ENCODE results near the gene PCDHGC5. TPM values are rescaled to one million over a fixed set of nuclear protein-coding genes. Genes with fewer than 3 reads are reported as not detected.

Gene PCDHGC5
- total and polyA plus RNA-seq, 2 of the 8 experiments (the other 6 are each of a cell fraction or from before 2014, with no cell fraction given) = 0.41 to 1.1 TPM

DNA sequence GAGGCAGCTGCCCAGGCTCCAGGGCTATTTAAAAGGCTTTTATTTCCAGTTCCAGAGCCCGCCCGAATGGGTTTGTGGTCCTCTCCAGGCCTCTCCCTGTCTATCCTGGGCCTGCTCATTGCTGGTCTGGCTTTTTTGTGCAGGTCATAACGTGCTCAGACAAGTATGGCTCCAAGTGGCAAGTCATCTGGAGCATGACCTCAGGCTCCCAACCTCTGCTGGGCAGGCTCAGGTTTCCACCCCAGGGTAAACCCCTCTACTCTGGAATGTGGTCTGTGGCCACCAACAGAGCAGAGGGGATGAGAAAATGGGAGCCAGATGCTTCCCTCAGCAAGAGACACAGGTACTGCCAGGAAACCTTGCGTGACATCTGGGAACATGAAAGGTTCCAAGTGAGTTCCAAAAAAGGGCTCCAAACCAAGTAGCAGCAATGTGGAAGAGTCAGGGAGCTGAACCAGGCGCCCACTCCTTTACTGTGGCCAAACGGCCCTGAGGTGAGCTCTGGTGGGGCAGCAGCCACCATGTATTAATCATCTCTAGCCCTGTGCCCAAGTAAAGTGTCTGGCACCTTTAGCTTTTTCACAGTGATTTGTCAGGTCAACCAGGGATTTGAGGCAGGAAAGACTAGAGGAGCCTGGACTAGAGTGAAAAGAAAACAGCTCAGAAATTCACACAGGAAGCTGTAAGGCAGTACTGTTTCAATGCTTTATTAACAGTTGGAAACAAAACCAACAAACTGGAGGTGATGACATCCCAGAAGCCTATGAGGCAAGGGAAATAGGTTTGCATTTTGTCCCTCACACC lies 25.7 kb downstream of the PCDHGC5 start (continued):
- TF ChIP-seq CEBPB (IDR thresholded peaks at IDR 0.05; ENCODE audit: low read depth, low read length) (no peak), POLR2A (IDR thresholded peaks at IDR 0.05; ENCODE audit: control extremely low read depth in 1 of 2, low read depth in 2 of 2, low read length in 2 of 2) (peak in 1 of 2 experiments; percentile 80; a peak in 2 of 3 replicates), TEAD4 (IDR thresholded peaks at IDR 0.05; ENCODE audit: low read depth, low read length) (peak; percentile 87), JUND (IDR thresholded peaks at IDR 0.05; ENCODE audit: low read length) (0 out of 2 replicates have a peak, but pooled peaks have one; percentile 15), TBP (IDR thresholded peaks at IDR 0.05; ENCODE audit: low read depth, low read length) (no peak), EGR1 (IDR thresholded peaks at IDR 0.05; ENCODE audit: borderline replicate concordance, low read depth, low read length) (peak; percentile 44; the same call in 1 of the 2 replicates), YY1 (IDR thresholded peaks at IDR 0.05; ENCODE audit: low read depth, low read length) (peak; percentile 78), ASH2L (IDR thresholded peaks at IDR 0.05; ENCODE audit: low read length) (peak; percentile 82), EP300 (IDR thresholded peaks at IDR 0.05; ENCODE audit: borderline replicate concordance in 1 of 2, low read depth in 2 of 2, low read length in 2 of 2) (peak in 1 of 2 experiments; percentile 72; a peak in 1 of 3 replicates), TAF7 (optimal IDR thresholded peaks at IDR 0.05; ENCODE audit: borderline replicate concordance, low read depth, low read length) (peak; percentile 50), SP4 (IDR thresholded peaks at IDR 0.05; ENCODE audit: low read length) (no peak), RAD21 (IDR thresholded peaks at IDR 0.05 in 1 of 2, conservative IDR thresholded peaks at IDR 0.05 in 1 of 2; ENCODE audit: low read depth in 2 of 2, low read length in 2 of 2) (peak in 1 of 2 experiments; percentile 16; a peak in 2 of 4 replicates), POLR2AphosphoS5 (IDR thresholded peaks at IDR 0.05; ENCODE audit: low read depth, low read length) (peak; percentile 60), MAFK (IDR thresholded peaks at IDR 0.05; ENCODE audit: low read depth, low read length) (no peak), RNF2 (IDR thresholded peaks at IDR 0.05; ENCODE audit: borderline replicate concordance, low read depth, low read length, missing control alignments, poor library complexity, severe bottlenecking) (no peak), SP1 (IDR thresholded peaks at IDR 0.05; ENCODE audit: low read depth, low read length) (peak; percentile 40; the same call in 1 of the 2 replicates), SIN3A (conservative IDR thresholded peaks at IDR 0.05 in 1 of 2, IDR thresholded peaks at IDR 0.05 in 1 of 2; ENCODE audit: low read depth in 1 of 2, low read length in 2 of 2) (peak in 1 of 2 experiments; percentile 15; a peak in 1 of 4 replicates)
- TF ChIP-seq, protein P1, sequence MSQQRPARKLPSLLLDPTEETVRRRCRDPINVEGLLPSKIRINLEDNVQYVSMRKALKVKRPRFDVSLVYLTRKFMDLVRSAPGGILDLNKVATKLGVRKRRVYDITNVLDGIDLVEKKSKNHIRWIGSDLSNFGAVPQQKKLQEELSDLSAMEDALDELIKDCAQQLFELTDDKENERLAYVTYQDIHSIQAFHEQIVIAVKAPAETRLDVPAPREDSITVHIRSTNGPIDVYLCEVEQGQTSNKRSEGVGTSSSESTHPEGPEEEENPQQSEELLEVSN (IDR thresholded peaks at IDR 0.05) = no peak

Data from H1 (cell line).